Measurements from ENCODE around the gene KRT81.
"Not testable (repeated sequence)": the region's sequence is repeated elsewhere in the genome, so short reads cannot be mapped to it uniquely, and the experiment has no call there.

KRT81 gene

GRCh38 chr12:52270541-52271070 is 20.7 kb downstream of the KRT81 start:
- DNase-seq: no peak

- no peak for DNase-seq
Measured at GRCh38 chr12:52268212-52268611, 23.1 kb downstream of the KRT81 start.

DNA sequence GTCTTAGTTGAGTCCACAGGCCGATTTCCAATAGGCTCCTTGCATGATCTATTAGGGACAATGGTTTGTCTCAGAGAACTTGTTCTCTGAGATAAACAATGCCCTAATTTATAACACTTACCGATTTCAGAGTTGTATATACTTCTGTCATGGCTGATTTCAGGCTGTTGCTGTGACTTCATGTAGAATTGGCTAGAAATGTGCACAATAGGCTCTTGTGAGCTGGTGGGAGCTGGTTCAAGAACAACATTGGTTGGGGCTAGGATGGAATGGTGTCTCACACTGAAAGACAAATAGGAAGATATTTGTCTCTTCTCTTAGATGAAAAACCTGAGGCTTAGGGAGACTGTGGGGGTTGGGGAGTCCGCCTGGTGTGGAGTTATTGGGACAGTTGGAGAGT is 23.6 kb downstream of the KRT81 start:
- DNase-seq: no peak

DNA sequence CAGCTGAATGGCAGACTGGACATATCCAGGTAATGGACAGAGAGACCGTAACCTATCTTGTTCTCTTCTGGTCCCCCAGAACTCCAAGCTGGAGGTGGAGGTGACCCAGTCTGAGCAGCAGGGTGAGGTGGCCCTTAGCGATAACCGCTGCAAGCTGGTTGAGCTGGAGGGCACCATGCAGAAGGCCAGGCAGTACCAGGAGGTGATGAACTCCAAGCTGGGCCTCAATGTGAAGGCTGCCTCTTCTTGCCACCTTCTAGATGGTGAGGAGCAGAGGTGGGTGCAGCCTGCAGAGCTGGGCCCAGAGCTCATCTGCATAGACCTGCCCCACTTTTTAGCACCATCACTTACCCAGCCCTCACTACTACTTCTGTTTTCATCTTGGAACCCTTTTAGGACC is 24.1 kb downstream of the KRT81 start:
- DNase-seq: no peak

- DNase-seq: no peak
Measured at GRCh38 chr12:52266514-52266913, 24.8 kb downstream of the KRT81 start.

DNA sequence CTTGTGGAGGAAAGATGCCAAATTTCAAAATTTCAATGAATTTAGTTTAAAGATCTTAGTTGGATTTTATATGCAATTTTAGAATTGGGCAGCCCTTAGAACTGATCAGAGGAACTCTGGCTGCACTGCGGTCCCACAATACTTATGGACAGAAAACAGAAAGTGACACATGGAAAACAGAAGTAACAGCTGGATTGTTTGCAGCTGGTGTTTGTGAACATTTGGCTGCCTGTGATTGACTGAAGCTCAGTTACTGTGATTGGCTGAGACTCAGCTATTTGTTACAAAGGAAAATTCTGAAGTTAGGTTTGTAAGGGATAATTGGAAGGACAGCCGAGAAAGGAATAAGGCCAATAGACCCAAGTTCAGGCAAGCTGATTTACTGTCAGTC is 26.9 kb downstream of the KRT81 start:
- DNase-seq: no peak

- DNase-seq: no peak
Measured at GRCh38 chr12:52263761-52264434, 27.4 kb downstream of the KRT81 start.

DNA sequence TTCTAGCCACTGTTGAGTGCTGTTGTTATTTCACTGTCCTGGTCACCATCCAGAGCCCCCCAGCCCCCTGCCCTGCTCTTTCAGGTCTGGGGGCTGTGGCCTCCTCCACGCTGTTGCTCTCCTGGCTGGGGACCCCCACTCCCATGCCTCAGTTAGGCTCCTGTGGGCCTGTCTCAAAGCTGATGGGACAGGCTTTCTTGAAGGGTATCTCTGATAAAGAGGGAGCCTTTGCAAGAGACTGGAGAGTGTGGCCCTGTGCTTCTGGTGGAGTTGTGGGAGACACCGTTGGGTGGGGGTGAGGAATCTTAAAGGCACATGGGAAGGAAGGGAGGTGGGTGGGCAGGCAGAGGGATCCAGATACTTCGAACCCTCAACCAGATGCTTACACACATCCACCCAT is 29.0 kb downstream of the KRT81 start:
- DNase-seq: no peak

- DNase-seq: no peak
Measured at GRCh38 chr12:52261208-52261484, 30.2 kb downstream of the KRT81 start.

DNA sequence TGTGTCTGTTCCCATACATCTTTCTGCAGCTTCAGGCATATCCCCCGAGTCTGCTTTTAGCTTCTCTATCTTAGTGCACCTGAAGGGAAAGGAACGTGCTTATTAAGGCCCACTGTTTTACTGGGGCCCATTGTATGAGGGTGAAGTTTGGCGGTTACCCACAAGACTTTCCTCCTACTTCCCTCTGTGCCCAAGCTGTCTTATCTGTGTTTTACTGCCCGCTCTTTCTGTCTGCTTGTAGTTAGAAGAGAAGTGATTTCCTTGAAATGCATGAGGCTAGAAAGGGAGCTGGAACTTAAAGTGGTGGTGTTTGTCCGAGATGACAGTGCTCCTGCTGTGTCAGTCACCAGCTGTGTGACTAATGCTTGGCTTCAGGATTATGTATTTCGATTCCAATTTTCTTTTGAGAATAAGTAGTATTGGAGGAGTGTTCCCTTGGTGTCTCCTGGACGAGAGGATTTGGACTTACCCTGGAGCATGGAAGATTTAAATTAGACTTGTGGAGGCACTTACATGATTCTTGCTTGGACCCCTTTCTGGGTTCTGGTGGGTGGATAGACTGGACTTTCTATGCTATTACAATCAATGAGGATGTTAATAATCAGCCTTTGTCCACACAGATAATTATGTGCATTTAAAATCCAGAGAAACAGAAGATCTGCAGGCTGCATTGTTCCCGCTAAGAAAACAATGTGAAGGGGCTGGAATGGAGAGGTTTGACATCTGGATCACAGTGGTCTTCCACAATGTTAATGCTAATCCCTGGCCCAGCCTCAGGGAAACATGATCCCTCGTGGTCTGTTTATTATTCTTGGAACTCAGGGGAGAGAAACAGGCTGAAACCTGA is 30.8 kb downstream of the KRT81 start:
- DNase-seq: no peak

GRCh38 chr12:52259657-52260243 is 31.6 kb downstream of the KRT81 start:
- DNase-seq: no peak

DNA sequence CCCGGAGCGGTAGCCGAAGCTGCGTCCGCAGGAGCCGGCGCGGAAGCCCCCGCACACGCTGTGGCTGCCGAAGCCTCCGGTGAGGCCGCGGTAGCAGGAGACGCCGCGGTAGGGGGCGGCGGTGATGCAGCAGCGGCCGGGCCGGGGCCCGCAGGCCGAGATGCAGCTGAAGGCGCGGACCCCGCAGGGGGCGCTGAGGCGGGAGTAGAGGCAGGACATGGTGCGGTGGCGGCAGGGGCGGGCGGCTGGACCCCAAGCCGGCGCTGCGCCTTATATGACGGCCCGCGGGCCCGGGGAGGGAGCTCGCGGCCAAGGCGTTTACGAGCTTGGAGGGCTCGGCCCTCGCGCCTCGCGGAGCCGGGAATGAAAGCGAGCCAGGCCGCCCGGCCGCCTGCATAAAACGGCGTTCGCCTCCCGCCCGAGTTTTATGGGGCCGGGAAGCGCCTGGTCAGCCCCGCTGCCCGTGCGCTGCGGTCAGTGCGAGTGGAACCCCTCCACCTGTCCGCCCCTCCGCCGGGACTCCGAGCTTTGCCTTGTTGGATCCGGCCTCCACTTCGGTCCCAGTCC is 32.9 kb downstream of the KRT81 start:
- no peak for DNase-seq

GRCh38 chr12:52257922-52258321 is 33.4 kb downstream of the KRT81 start:
- not testable (repeated sequence) for DNase-seq

GRCh38 chr12:52257074-52257551 is 34.2 kb downstream of the KRT81 start:
- no peak for DNase-seq

DNA sequence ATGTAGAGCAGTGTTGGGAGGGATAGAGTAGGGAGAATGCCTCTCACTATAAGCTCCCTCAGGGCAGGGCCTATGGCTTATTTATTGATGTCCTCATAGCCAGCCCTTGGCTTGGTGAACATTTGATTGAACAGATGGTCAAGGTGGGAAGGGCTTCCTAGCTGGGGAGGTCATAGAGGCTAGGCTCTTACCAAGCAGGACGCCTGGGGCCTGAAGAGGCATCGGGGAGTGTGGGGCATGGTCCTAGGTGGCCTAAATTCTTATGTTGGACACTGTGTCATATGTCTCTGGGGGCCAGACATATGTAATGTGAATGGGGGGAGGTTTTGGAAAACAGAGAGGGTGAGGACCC is 34.8 kb downstream of the KRT81 start:
- DNase-seq: no peak

DNA sequence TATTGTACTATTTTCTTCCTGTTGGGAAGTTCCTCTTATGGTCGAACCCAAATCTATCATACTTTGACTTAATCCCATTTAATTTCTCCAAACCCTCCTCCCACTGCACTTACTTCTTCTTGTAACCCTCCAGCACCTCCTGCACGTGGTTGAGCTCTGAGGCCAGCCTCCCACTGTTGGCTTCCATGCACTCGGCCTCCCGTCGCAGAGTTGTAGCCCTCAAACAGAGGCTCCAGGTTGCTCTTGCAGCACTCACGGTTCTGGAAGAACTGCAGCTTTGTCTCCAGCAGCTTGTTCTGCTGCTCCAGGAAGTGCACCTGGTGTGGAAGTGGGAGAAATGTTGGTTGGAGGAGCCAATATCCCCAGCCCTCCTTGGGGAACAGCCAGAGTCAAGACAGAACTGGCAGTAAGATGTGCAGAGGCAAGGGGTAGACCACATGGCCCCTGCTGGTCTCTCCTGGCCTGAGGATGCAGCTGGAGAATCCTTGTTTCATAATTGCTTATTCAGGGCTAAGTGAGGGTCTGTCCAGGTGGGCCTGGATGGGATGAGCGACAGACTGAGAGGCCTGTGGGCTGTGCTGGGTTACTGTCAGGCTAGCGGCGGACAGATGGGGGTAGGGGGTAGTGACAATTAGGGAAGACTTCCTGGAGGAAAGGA is 35.3 kb downstream of the KRT81 start:
- DNase-seq: no peak

DNA sequence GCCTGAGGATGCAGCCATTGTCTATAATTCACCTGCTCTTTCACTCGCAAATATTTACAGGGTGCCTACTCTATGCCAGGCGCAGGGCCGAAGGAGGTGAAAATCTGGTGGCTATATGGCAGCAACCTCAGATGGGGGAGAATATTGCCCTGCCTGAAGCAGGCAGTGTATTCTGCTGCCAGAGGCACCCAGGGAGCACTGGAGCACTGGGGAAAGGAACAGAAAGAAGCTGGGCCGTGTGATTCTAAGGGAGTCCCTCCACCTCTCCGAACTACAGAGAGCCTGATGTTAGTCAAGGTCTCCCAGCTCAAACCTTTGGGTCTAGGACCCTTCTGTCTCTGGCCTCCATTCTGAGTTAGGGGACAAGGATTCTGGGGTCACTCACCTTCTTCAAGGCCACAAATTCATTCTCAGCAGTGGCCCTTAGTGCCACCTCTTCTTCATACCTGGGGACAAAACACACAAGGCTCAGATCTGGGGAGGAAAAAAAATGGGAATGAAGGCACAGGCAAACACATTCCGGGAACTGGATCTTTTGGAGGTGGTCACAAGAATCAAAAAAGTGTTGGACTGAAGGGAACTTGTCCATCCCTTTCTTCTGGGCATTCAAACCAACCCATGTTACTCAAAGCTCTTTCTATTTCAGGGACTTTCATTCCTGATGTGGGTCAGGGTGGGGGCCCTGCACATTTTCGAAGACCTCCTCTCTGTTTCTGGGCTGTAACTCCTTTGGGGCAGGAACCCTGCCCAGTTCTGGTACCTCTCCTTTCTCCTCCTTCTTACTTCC is 36.2 kb downstream of the KRT81 start:
- no peak for DNase-seq

DNA sequence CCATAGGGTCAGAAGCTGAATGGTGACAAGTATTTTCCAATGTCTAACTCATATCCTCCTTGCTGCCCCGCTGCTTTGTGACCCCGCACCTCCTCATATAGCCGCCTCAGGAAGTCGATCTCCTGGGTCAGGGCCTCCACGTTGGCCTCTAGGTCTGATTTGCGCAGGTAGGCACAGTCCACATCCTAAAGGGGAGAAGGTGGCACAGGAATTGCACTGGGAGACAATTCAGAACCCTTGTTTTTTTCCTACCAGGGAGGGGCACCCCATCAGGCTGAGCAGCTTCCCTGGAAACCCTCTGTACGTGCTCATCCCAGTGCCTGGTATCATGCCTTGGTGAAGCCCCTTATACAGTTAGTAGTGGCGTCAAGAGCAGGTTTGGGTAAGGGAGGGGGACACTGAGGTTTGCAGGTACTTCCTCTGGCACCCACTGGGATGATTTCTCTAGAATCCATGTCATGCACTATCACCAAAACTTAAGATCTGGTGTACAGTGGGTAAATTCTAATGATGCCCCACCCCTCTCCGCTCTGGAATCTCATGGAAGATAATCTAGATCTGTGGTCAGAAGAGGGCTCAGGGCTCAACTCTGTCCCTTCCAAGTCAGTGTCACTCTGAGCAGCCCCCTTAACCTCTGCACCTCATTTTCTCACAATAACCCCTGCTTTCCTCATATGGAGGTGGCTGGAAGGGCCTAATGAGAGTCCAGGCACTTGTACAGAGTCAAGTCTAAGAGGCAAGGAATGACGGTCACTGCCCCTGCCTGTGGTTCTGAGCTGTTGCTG is 37.0 kb downstream of the KRT81 start:
- DNase-seq: no peak

DNA sequence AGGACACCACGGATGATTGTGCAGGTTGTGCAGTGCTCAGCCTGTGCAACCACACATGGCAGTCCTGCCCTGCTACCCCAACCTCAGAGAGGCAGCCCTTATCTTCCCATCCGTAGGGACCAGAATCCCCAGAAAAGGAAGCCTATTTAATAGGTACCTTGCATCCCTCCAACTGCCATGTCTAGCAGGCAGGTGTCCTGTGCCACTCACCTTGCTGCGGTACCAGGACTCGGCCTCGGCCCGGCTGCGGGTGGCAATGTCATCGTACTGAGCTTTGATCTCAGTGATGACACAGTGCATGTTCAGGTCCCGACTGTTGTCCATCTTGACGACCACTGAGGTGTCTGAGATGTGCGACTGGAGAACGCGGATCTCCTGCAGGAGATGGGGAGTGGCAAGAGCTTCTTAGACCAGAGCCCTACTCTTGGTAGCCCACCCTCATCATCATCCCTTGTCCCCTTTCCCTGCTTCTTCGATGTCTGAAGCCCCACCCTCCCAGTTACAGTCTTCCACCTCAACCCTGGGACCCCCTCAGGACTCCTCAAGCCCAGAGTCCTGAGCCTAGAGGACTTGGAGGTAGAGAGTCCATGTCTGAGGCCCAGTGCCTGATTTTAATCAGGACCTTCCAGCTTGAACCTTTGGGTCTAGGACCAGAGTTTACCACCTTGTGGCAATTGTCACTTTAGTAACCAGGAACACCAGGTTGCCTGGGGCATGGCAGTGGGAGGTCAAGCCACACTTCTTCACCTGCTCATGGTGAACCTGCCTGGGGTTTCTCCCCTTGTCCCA is 37.7 kb downstream of the KRT81 start:
- no peak for DNase-seq

DNA sequence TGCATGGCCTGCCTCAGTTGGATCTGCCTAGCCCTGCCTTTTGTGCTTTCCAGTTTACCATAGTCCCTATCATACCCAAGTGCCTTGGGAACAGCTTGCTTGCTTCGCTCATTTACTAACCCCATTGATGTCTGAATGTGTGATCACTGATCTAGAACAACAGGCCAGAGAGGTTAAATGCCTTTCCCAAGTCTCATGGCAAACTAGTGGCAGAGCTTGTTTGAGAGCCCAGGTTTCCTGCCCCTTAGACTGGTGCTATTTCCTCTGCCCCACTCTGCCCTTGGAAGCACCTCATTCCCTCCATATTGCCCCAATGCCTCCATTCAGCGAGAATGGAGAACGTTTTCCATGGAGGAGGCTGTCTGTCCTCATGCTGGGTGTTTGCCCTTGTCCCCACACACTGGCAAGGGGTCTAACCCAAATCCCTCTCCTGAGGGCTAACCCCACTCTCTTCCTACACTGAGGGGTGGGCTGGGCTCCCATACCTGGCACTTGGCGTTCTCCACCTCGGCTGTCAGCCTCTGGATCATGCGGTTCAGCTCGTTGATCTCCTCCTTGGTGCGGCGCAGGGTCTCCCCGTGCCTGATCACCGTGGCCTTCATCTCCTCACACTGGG is 38.5 kb downstream of the KRT81 start:
- no peak for DNase-seq

All from T-helper 1 cell (primary cell).